ENCODE results near the gene RNF115.
"Not testable (repeated sequence)": the region's sequence is repeated elsewhere in the genome, so short reads cannot be mapped to it uniquely, and the experiment has no call there.

RNF115 gene

GRCh38 chr1:145826030-145826429 lies 2.1 kb upstream of the RNF115 start:
- DNase-seq = no peak

GRCh38 chr1:145824499-145824842 lies 576 bp upstream of the RNF115 start:
- no peak for DNase-seq

- not testable (repeated sequence) for DNase-seq
Observed at GRCh38 chr1:145822779-145823331, 1.0 kb downstream of the RNF115 start.

- DNase-seq = not testable (repeated sequence)
Observed at GRCh38 chr1:145818095-145818494, 5.8 kb downstream of the RNF115 start.

- not testable (repeated sequence) for DNase-seq
Observed at GRCh38 chr1:145812977-145813810, 10.7 kb downstream of the RNF115 start.

GRCh38 chr1:145806844-145807243 lies 17.1 kb downstream of the RNF115 start:
- no peak for DNase-seq

GRCh38 chr1:145806408-145806807 lies 17.5 kb downstream of the RNF115 start:
- no peak for DNase-seq

- no peak for DNase-seq
Observed at GRCh38 chr1:145805057-145805456, 18.8 kb downstream of the RNF115 start.

- no peak for DNase-seq
Observed at GRCh38 chr1:145804235-145805045, 19.5 kb downstream of the RNF115 start.

- no peak for DNase-seq
Observed at GRCh38 chr1:145799806-145800205, 24.1 kb downstream of the RNF115 start.

GRCh38 chr1:145796753-145797152 lies 27.1 kb downstream of the RNF115 start:
- no peak for DNase-seq

GRCh38 chr1:145795257-145795881 lies 28.5 kb downstream of the RNF115 start:
- DNase-seq = no peak

- no peak for DNase-seq
Observed at GRCh38 chr1:145792484-145792883, 31.4 kb downstream of the RNF115 start.

- not testable (repeated sequence) for DNase-seq
Observed at GRCh38 chr1:145791860-145792259, 32.0 kb downstream of the RNF115 start.

- no peak for DNase-seq
Observed at GRCh38 chr1:145788580-145788979, 35.3 kb downstream of the RNF115 start.

- DNase-seq = no peak
Observed at GRCh38 chr1:145786271-145786670, 37.6 kb downstream of the RNF115 start.

- no peak for DNase-seq
Observed at GRCh38 chr1:145785547-145785946, 38.3 kb downstream of the RNF115 start.

GRCh38 chr1:145784409-145784808 lies 39.5 kb downstream of the RNF115 start:
- DNase-seq = no peak

- DNase-seq = no peak
Observed at GRCh38 chr1:145782272-145783099, 41.4 kb downstream of the RNF115 start.

GRCh38 chr1:145778146-145778540 lies 45.8 kb downstream of the RNF115 start:
- DNase-seq = no peak

GRCh38 chr1:145777357-145778145 lies 46.3 kb downstream of the RNF115 start:
- DNase-seq = no peak

- no peak for DNase-seq
Observed at GRCh38 chr1:145773423-145773822, 50.5 kb downstream of the RNF115 start.
